Measurements from ENCODE around the gene ABTB2.

The ABTB2 gene

DNA sequence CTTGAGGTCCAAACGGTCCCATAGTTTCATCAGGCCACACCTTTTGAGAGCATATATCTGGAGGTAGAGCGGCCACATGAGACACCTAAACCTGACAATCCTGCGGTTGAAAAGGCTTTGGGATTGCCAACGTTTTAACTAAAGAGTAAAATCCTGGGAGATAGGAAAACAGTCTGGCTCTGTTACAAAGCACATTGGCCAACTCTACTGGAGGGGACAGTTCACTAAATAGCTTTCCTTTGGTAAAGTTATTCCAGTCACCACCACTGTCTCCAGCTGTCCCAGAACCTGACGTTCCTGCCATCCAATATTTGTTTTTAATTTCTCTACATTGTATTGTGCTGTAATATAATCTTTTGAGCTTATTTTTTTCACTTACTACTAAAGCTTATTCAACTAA, 22.0 kb downstream of the ABTB2 start:
- Histone ChIP-seq H3K27ac (ENCODE audit: low read depth, low read length) (no peak overlapping the region), H3K4me1 (ENCODE audit: control insufficient read depth, insufficient read depth, low read length) (peaks cover 9% of the 10 kb centered on the region), H3K27me3 (ENCODE audit: control insufficient read depth, insufficient read depth, low read length) (no peaks in the 10 kb centered on the region), H3K36me3 (ENCODE audit: control insufficient read depth, insufficient read depth, low read length) (no peaks in the 10 kb centered on the region), H3K9ac (ENCODE audit: low read length) (no peak overlapping the region), H3K4me3 (ENCODE audit: low read length) (no peak overlapping the region)

DNA sequence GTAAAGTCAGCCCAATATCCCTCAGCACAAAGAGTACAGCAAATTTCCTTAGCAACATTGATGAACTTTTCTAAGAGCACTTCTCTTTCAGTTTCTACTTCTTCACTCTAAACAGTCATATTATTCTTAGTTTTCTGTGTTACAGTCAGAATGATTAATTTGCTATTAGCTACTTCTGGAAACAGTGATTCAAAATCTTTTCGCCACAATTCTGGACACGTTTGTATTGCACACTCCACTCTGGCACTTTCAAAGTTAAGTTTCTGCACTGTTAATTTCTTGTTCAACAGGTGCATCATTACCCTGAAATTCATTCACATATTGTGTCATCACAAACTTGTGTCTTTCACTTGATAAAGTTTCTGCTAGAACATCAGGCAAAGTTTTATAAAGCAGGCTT, 22.5 kb downstream of the ABTB2 start:
- Histone ChIP-seq H3K9ac (ENCODE audit: low read length) (no peak overlapping the region), H3K36me3 (ENCODE audit: control insufficient read depth, insufficient read depth, low read length) (no peaks in the 10 kb centered on the region), H3K4me3 (ENCODE audit: low read length) (no peak overlapping the region), H3K4me1 (ENCODE audit: control insufficient read depth, insufficient read depth, low read length) (peaks cover 12% of the 10 kb centered on the region), H3K27ac (ENCODE audit: low read depth, low read length) (no peak overlapping the region), H3K27me3 (ENCODE audit: control insufficient read depth, insufficient read depth, low read length) (no peaks in the 10 kb centered on the region)

DNA sequence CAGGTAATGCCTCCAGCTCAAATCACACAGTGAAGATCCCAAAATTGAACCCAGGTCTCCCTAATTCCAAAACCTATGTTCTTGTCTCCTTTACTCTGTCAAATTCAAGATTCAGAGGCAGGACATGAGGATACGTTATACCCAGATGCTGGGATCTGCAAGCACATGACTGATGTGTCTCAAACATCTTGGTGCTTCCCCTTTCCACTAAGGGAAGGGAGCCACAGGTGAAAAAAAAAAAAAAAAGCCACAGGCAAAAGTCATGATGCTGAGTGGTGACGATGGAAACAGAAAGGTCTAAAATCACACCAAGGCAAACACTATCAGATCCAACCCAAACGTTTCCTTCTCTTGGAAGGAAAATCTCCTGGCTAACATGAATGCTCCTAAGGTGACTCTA, 24.0 kb downstream of the ABTB2 start:
- Histone ChIP-seq H3K27me3 (ENCODE audit: control insufficient read depth, insufficient read depth, low read length) (no peaks in the 10 kb centered on the region), H3K4me3 (ENCODE audit: low read length) (no peak overlapping the region), H3K9ac (ENCODE audit: low read length) (no peak overlapping the region), H3K4me1 (ENCODE audit: control insufficient read depth, insufficient read depth, low read length) (peaks cover 18% of the 10 kb centered on the region), H3K36me3 (ENCODE audit: control insufficient read depth, insufficient read depth, low read length) (no peaks in the 10 kb centered on the region), H3K27ac (ENCODE audit: low read depth, low read length) (no peak overlapping the region)

DNA sequence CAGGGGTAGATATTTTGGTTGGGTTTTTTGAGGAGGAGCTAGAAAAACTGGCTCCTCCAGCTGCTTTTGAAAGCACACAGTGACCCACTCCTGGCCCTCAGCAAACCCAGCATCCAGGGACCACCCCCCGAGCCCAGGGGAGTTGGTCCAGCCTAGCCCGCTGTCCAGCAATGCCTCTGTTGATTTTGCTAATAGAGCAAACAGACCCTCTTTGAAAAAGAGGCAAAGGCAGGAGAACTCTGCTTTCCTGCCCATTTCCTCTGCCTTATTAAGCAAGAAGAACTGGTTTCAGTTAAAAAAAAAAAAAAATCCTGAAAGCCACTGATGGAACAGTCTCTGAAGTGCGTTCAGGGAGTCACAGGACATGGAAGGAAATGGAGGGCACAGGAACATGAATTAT, 25.3 kb downstream of the ABTB2 start:
- Histone ChIP-seq H3K27me3 (ENCODE audit: control insufficient read depth, insufficient read depth, low read length) (no peaks in the 10 kb centered on the region), H3K27ac (ENCODE audit: low read depth, low read length) (no peak overlapping the region), H3K9ac (ENCODE audit: low read length) (no peak overlapping the region), H3K4me3 (ENCODE audit: low read length) (no peak overlapping the region), H3K4me1 (ENCODE audit: control insufficient read depth, insufficient read depth, low read length) (peaks cover 29% of the 10 kb centered on the region), H3K36me3 (ENCODE audit: control insufficient read depth, insufficient read depth, low read length) (no peaks in the 10 kb centered on the region)

DNA sequence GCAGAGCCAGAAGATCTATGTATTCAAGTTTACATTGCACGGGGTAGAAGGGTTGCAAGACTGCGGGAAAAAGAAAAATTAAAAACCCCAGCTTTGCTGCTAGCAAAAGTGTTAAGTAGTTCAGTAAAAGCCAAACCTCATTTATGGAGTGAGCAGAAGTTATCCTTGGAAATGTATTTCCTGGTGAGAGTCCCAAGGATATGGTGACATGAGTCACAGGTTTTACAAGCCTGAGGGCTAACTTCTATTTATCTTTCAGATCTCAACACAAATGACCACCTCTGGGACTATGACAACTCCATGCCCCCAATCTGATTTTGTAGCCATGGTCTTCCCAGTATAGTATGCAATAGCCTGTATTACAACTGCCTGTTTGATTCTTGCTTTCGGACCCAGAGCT, 26.1 kb downstream of the ABTB2 start:
- H3K4me3 ChIP-seq (ENCODE audit: low read length) = no peak overlapping the region
- H3K27ac ChIP-seq (ENCODE audit: low read depth, low read length) = no peak overlapping the region
- no peaks in the 10 kb centered on the region for H3K27me3 ChIP-seq (ENCODE audit: control insufficient read depth, insufficient read depth, low read length)
- no peaks in the 10 kb centered on the region for H3K36me3 ChIP-seq (ENCODE audit: control insufficient read depth, insufficient read depth, low read length)
- H3K4me1 ChIP-seq (ENCODE audit: control insufficient read depth, insufficient read depth, low read length) = peaks cover 36% of the 10 kb centered on the region
- H3K9ac ChIP-seq (ENCODE audit: low read length) = no peak overlapping the region

DNA sequence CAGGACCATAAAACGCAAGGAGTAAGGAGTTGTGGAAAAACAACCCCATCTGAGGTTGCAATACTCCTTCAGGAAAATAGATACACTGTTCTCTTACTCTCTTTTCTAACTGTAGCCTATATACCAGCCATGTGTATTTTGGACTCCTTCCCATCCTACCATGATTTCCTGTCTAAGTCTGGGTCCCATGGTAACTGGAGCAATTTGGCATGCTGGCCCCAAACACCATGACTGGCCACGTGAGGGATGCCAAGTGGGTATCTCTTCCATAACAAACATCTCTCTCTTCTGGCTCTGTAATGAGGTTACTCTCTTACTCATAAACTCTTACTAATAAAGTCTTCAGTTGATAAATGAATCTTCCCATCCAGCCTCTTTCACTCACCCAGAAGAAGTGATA, 26.5 kb downstream of the ABTB2 start:
- H3K4me1 ChIP-seq (ENCODE audit: control insufficient read depth, insufficient read depth, low read length) = peaks cover 36% of the 10 kb centered on the region

DNA sequence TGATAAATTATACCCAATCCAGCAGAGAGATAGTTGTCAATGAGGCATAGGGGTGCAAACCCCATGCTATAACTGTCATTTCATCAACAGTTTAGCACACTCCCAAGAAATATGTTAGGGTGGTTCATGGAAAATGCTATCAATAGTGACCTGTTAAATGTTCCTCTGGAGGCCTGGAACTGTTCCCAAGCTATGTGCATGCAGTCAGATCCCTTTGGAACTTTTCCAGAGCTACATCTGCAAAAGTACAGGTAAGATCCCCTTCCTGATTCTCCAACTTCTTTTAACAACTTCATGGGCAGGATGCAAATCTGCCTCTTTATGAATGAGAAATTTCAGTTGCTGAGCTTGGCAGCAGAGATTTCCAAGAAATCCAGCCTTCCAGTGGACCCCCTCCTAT, 27.2 kb downstream of the ABTB2 start:
- Histone ChIP-seq H3K4me1 (ENCODE audit: control insufficient read depth, insufficient read depth, low read length) (peaks cover 36% of the 10 kb centered on the region), H3K36me3 (ENCODE audit: control insufficient read depth, insufficient read depth, low read length) (no peaks in the 10 kb centered on the region), H3K27me3 (ENCODE audit: control insufficient read depth, insufficient read depth, low read length) (no peaks in the 10 kb centered on the region), H3K4me3 (ENCODE audit: low read length) (no peak overlapping the region), H3K9ac (ENCODE audit: low read length) (no peak overlapping the region), H3K27ac (ENCODE audit: low read depth, low read length) (no peak overlapping the region)

More for the DNA sequence above, 26.5 kb downstream of the ABTB2 start:
- Histone ChIP-seq H3K27me3 (ENCODE audit: control insufficient read depth, insufficient read depth, low read length) (no peaks in the 10 kb centered on the region), H3K36me3 (ENCODE audit: control insufficient read depth, insufficient read depth, low read length) (no peaks in the 10 kb centered on the region), H3K9ac (ENCODE audit: low read length) (no peak overlapping the region), H3K4me3 (ENCODE audit: low read length) (no peak overlapping the region), H3K27ac (ENCODE audit: low read depth, low read length) (no peak overlapping the region)

DNA sequence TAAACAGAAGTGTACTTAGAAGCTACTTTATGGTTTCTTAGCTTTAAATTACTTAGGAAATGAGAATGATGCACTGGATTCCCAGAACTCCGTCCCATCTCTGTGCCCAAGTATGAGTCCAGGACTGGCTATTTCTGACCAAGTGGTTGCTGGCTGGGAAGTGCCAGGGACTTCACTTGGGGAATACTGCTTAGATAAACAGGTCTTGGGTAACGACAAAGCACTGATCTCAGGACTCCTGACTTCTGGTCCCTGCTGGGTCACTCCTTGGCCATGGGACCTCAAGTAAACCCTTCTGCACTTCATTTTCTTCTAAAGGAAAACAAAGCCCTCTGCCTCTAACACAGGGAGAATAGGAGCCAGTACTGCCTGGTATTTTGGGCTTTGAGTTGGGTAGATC, 27.9 kb downstream of the ABTB2 start:
- Histone ChIP-seq H3K36me3 (ENCODE audit: control insufficient read depth, insufficient read depth, low read length) (no peaks in the 10 kb centered on the region), H3K4me1 (ENCODE audit: control insufficient read depth, insufficient read depth, low read length) (peaks cover 36% of the 10 kb centered on the region), H3K27ac (ENCODE audit: low read depth, low read length) (no peak overlapping the region), H3K9ac (ENCODE audit: low read length) (no peak overlapping the region), H3K27me3 (ENCODE audit: control insufficient read depth, insufficient read depth, low read length) (no peaks in the 10 kb centered on the region), H3K4me3 (ENCODE audit: low read length) (no peak overlapping the region)

DNA sequence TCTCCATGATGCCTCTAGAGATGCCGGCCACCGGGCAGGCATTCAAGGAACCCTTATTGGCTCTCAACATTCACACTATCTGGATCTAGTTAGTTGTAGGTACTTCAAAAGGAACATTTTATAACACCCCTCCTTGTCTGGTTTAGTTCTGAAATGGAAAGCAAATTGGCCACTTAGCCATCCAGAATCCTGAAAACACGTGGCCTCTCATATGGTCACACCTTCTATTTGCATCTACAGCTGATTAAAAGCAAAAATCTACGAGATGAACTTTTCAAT, 29.2 kb downstream of the ABTB2 start:
- no peaks in the 10 kb centered on the region for H3K27me3 ChIP-seq (ENCODE audit: control insufficient read depth, insufficient read depth, low read length)
- H3K4me1 ChIP-seq (ENCODE audit: control insufficient read depth, insufficient read depth, low read length) = peaks cover 36% of the 10 kb centered on the region
- H3K4me3 ChIP-seq (ENCODE audit: low read length) = no peak overlapping the region
- H3K9ac ChIP-seq (ENCODE audit: low read length) = no peak overlapping the region
- H3K36me3 ChIP-seq (ENCODE audit: control insufficient read depth, insufficient read depth, low read length) = no peaks in the 10 kb centered on the region
- no peak overlapping the region for H3K27ac ChIP-seq (ENCODE audit: low read depth, low read length)

DNA sequence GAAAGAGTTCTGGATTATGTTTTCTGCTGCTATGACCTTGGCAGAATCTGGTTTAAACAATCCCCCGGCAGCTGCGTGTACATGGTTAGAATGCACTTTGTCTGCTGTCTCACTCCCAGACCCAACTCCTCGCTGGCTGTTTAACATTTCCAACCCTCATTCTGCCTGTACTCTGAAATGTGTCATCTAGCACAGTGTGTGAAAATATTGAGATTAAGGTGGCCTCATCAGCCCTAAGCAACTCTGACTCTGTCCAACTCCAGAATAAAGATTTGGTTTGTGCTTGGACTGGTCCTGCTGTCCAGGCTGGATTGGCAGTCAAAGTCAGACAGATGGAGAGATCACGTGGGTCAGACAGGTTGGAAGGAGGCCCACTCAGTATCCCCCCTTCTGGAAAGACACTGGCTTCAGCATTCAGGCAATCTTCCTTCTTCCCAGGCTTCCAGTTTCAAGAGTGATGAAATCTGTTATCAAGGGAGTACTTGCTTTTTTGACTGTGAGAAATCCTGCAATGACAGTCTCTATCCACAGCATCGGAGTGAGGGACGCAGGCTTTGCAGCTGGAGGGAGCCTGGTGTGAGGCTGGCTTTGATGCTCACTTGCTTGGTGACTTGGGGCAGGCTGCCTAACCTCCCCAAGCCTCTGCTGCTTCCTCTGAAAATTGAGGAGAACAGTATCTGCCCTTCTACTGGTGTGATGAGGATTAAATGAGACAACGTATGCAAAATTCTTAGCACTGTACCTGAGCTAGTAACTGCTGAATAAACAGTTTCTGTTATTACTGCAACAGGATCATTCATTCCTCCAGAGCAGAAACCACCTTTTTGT, 29.8 kb downstream of the ABTB2 start:
- Histone ChIP-seq H3K4me3 (ENCODE audit: low read length) (no peak overlapping the region), H3K9ac (ENCODE audit: low read length) (no peak overlapping the region), H3K4me1 (ENCODE audit: control insufficient read depth, insufficient read depth, low read length) (peaks cover 36% of the 10 kb centered on the region), H3K36me3 (ENCODE audit: control insufficient read depth, insufficient read depth, low read length) (no peaks in the 10 kb centered on the region), H3K27ac (ENCODE audit: low read depth, low read length) (peak overlapping the region; percentile 46), H3K27me3 (ENCODE audit: control insufficient read depth, insufficient read depth, low read length) (no peaks in the 10 kb centered on the region)

DNA sequence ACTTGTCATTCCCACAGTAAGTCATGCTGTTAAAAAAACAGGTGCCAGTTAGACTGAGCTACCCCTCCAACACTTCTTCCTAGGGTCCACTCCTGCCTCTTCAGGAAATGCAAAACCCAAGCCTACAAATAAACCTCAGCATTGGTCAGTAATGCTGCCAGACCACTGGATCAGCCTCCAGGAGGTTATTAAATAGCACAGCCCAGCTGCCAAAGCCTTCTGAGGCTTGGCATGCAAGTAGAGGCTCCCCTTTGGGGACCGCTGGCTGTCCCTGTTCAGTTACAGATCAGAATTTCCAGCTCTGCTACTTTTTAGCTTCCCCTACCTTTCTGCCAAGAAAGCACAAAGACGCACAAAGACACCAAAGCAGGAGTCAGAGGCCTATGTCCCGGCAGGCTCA, 33.3 kb downstream of the ABTB2 start:
- H3K4me3 ChIP-seq (ENCODE audit: low read length) = no peak overlapping the region
- no peaks in the 10 kb centered on the region for H3K27me3 ChIP-seq (ENCODE audit: control insufficient read depth, insufficient read depth, low read length)
- no peaks in the 10 kb centered on the region for H3K36me3 ChIP-seq (ENCODE audit: control insufficient read depth, insufficient read depth, low read length)
- no peak overlapping the region for H3K9ac ChIP-seq (ENCODE audit: low read length)
- peaks cover 22% of the 10 kb centered on the region for H3K4me1 ChIP-seq (ENCODE audit: control insufficient read depth, insufficient read depth, low read length)
- no peak overlapping the region for H3K27ac ChIP-seq (ENCODE audit: low read depth, low read length)

DNA sequence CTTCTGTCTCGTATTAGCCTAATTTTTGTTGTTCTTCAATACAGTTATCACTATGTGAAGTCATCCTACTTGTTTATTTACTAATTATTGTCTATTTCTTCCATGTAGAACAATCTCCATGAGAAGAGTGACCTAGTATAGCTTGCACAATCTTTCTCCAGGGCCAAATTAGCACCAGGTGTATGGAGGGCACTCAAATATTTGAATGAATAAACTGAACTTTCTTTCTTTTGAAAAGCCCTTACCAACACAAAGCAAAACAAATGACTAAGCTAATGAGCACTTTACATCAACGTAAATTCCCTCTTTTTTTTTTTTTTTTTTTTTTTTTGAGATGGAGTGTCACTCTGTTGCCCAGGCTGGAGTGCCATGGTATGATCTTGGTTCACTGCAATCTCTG, 34.2 kb downstream of the ABTB2 start:
- H3K4me3 ChIP-seq (ENCODE audit: low read length) = no peak overlapping the region
- H3K36me3 ChIP-seq (ENCODE audit: control insufficient read depth, insufficient read depth, low read length) = no peaks in the 10 kb centered on the region
- no peak overlapping the region for H3K27ac ChIP-seq (ENCODE audit: low read depth, low read length)
- peaks cover 15% of the 10 kb centered on the region for H3K4me1 ChIP-seq (ENCODE audit: control insufficient read depth, insufficient read depth, low read length)
- no peak overlapping the region for H3K9ac ChIP-seq (ENCODE audit: low read length)
- no peaks in the 10 kb centered on the region for H3K27me3 ChIP-seq (ENCODE audit: control insufficient read depth, insufficient read depth, low read length)

Measured in rectal smooth muscle tissue (tissue), 1 donor.